MCF 10A (cell line): ENCODE data around the gene IFT172. TPM values are rescaled to one million over a fixed set of nuclear protein-coding genes. Genes with fewer than 3 reads are reported as not detected.
A peak's percentile ranks its signal among the peaks of the same experiment; 100 is the strongest.

Experiments used
- BruUV-seq: library from RNA; stranded (reverse); fragments of 400-500 nt; replicated peaks from 2 replicates; lab custom pipeline; 2021; lab: Mats Ljungman, UMichigan
- CTCF ChIA-PET: fragments of 300-600 bp; sonication (Branson Sonifier 250); formaldehyde crosslinking; extraction: SDS; loops from one replicate; lab custom pipeline; 2021; ENCODE audit warnings: antibody characterized with exemption, inconsistent platforms; lab: Yijun Ruan, JAX
- POLR2A ChIA-PET: fragments of 300-600, 350-650 bp; sonication (Branson Sonifier 250); formaldehyde crosslinking; extraction: SDS; loops from one replicate; lab custom pipeline; 2020; ENCODE audit warnings: antibody characterized with exemption, inconsistent platforms; lab: Yijun Ruan, JAX
- DNase-seq: peaks from one replicate; pipeline ENCODE4 v3.0.0-alpha.2; 2018; ENCODE audit not compliant: unreplicated experiment
- H3K27ac Mint-ChIP-seq: one replicate; pipeline ENCODE4 v1.8.0; 2022; ENCODE audit warnings: mild to moderate bottlenecking, low read depth, mixed read lengths; ENCODE audit not compliant: unreplicated experiment
- H3K27me3 Mint-ChIP-seq: one replicate; pipeline ENCODE4 v1.8.0; 2022; ENCODE audit warnings: mixed read lengths; ENCODE audit not compliant: insufficient read depth, unreplicated experiment
- H3K36me3 Mint-ChIP-seq: one replicate; pipeline ENCODE4 v1.8.0; 2022; ENCODE audit warnings: mild to moderate bottlenecking, moderate library complexity, mixed read lengths; ENCODE audit not compliant: insufficient read depth, unreplicated experiment
- H3K4me1 Mint-ChIP-seq: one replicate; pipeline ENCODE4 v1.8.0; 2022; ENCODE audit warnings: mixed read lengths; ENCODE audit not compliant: insufficient read depth, unreplicated experiment
- H3K4me3 Mint-ChIP-seq: one replicate; pipeline ENCODE4 v1.8.0; 2022; ENCODE audit warnings: mild to moderate bottlenecking, moderate library complexity, mixed read lengths; ENCODE audit not compliant: unreplicated experiment
- H3K9me3 Mint-ChIP-seq: one replicate; pipeline ENCODE4 v1.8.0; 2022; ENCODE audit warnings: mixed read lengths; ENCODE audit not compliant: unreplicated experiment
- CTCF ChIP-seq: fragments of 200-600 bp; IDR thresholded peaks from one replicate; pipeline ENCODE4 v1.8.0; 2022; ENCODE audit warnings: antibody characterized with exemption, mild to moderate bottlenecking; ENCODE audit not compliant: unreplicated experiment
- intact Hi-C: fragments of 100-400 bp; cut with micrococcal nuclease; formaldehyde crosslinking; loops from 2 replicates; pipeline ENCODE4 v1.14.1; 2022
- total RNA-seq: library from RNA; stranded (reverse); gene quantifications from 2 replicates; pipeline ENCODE4 v1.2.3, GENCODE V29; 2022

The IFT172 gene
- total RNA-seq, 1 experiment from 2014 or later: 22.3 TPM

- no peak overlapping the region for H3K4me3 Mint-ChIP-seq
- BruUV-seq: no TSS peak
- ChIA-PET POLR2A (no interaction called here), CTCF (interaction anchor here (0.6 to 0.7 kb wide), 3 partner anchors 29 to 1006 kb away, joined by 3 to 5 read pairs (median 5); no protein-coding TSS in a partner anchor)
- no peak overlapping the region for H3K27ac Mint-ChIP-seq
- peaks cover 11% of the 10 kb centered on the region for H3K27me3 Mint-ChIP-seq
- no peak for TF ChIP-seq CTCF
- DNase-seq: no peak
- H3K4me1 Mint-ChIP-seq: no peaks in the 10 kb centered on the region
- H3K36me3 Mint-ChIP-seq: no peaks in the 10 kb centered on the region
- intact Hi-C loops: no loop called here
- H3K9me3 Mint-ChIP-seq: no peaks in the 10 kb centered on the region
Observed at GRCh38 chr2:27518782-27519113, 29.2 kb upstream of the IFT172 start.

- no TSS peak for BruUV-seq
- TF ChIP-seq CTCF: no peak
- no peaks in the 10 kb centered on the region for H3K36me3 Mint-ChIP-seq
- intact Hi-C loops: no loop called here
- H3K27me3 Mint-ChIP-seq: peaks cover 16% of the 10 kb centered on the region
- no peaks in the 10 kb centered on the region for H3K4me1 Mint-ChIP-seq
- H3K27ac Mint-ChIP-seq: no peak overlapping the region
- ChIA-PET CTCF (interaction anchor here (0.6 kb wide), 3 partner anchors 28 to 1007 kb away, joined by 3 to 5 read pairs (median 5); no protein-coding TSS in a partner anchor), POLR2A (interaction anchor here (0.6 kb wide), 1 partner anchor 109 kb away, joined by 3 read pairs; no protein-coding TSS in a partner anchor)
- H3K4me3 Mint-ChIP-seq: no peak overlapping the region
- H3K9me3 Mint-ChIP-seq: no peaks in the 10 kb centered on the region
- no peak for DNase-seq
Observed at GRCh38 chr2:27518113-27518781, 28.7 kb upstream of the IFT172 start.

GRCh38 chr2:27509326-27509725 lies 19.8 kb upstream of the IFT172 start:
- ChIA-PET CTCF (no interaction called here), POLR2A (interaction anchor here (0.5 to 0.6 kb wide), 2 partner anchors 17 to 1005 kb away, joined by 3 to 4 read pairs; no protein-coding TSS in a partner anchor)
- BruUV-seq: no TSS peak

More at GRCh38 chr2:27509326-27509725, 19.8 kb upstream of the IFT172 start:
- no peak overlapping the region for H3K4me3 Mint-ChIP-seq
- H3K27me3 Mint-ChIP-seq: peaks cover 14% of the 10 kb centered on the region
- no peak overlapping the region for H3K27ac Mint-ChIP-seq
- no peaks in the 10 kb centered on the region for H3K36me3 Mint-ChIP-seq
- intact Hi-C loops: no loop called here
- no peaks in the 10 kb centered on the region for H3K9me3 Mint-ChIP-seq
- no peak for TF ChIP-seq CTCF
- no peaks in the 10 kb centered on the region for H3K4me1 Mint-ChIP-seq
- DNase-seq: peak; percentile 29
